ENCODE measurements around the gene NCOA5.

DNA sequence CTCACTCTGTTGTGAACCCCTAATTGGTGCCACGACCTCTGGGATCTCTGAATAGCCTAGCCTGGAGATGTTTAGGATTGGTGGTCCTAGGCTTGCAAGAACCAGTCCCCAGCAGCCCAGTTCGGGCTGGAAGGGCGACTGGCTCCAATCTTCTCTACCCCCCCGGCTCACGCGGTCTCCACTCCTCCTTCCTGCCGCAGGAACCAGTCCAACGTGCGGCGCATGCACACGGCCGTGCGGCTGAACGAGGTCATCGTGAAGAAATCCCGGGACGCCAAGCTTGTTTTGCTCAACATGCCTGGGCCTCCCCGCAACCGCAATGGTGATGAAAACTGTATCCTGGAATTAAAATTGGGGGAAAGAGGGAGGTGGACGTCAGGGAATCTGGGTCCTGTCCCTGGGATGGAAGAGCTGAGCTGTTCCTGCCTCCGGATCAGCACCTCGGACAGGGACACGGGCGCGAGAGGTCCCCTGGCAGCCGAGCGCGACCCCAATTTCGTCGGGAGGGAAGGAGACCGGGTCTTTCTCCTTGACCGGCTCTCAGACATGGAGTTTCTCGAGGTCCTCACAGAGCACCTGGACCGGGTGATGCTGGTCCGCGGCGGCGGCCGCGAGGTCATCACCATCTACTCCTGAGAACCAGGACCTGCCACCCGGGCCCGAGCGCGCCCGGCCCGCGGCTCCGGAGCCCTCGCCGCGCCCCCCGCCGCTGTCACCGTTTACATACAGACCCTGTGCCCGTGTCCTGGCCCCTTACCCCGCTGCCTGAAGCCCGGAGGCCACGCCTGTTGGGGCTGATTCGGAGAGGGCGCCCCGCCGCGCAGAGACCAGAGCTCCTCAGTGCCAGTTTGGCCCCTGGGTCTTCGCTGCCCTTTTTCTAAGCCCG, 32.5 kb downstream of the NCOA5 start:
- TF ChIP-seq, protein P1, sequence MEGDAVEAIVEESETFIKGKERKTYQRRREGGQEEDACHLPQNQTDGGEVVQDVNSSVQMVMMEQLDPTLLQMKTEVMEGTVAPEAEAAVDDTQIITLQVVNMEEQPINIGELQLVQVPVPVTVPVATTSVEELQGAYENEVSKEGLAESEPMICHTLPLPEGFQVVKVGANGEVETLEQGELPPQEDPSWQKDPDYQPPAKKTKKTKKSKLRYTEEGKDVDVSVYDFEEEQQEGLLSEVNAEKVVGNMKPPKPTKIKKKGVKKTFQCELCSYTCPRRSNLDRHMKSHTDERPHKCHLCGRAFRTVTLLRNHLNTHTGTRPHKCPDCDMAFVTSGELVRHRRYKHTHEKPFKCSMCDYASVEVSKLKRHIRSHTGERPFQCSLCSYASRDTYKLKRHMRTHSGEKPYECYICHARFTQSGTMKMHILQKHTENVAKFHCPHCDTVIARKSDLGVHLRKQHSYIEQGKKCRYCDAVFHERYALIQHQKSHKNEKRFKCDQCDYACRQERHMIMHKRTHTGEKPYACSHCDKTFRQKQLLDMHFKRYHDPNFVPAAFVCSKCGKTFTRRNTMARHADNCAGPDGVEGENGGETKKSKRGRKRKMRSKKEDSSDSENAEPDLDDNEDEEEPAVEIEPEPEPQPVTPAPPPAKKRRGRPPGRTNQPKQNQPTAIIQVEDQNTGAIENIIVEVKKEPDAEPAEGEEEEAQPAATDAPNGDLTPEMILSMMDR (IDR thresholded peaks at IDR 0.05; ENCODE audit: low read depth, low read length), result no peak
- TF ChIP-seq POLR2A (IDR thresholded peaks at IDR 0.05; ENCODE audit: extremely low read depth, insufficient read length), result no peak
